Fibroblast of mammary gland (primary cell): ENCODE measurements around the gene CD59.

Experiments
- DNase-seq: peaks from one replicate; pipeline ENCODE4 v3.0.0-alpha.2; 2010; ENCODE audit warnings: low read depth
- H3K4me3 ChIP-seq: 2 replicates; pipeline ENCODE4 v1.5.1; 2011; ENCODE audit warnings: low read depth, mild to moderate bottlenecking, low read length, moderate library complexity; ENCODE audit not compliant: control insufficient read depth
- CTCF ChIP-seq: conservative IDR thresholded peaks from 2 replicates; pipeline ENCODE4 v1.5.1; 2011; ENCODE audit warnings: low read depth, low read length, inconsistent platforms; ENCODE audit not compliant: control insufficient read depth, insufficient read depth

CD59 gene

DNA sequence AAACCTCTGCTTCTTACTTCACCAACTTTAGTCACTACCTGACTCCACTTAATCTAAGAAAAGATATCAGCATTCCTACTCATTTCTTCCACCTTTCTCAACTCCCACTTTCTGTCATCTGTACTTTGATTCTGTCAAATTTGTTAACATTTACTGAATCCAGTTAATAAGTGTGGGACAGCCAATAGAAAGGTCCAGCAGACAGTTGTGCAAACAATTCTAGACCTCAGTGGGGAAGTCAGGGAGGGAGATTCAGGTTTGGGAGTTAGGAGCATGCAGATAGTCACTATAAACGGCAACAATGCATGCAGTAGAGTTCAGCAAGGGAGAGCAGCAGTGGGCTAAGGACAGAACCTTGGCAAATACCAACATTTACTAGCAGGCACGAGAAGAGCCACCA lies 34.0 kb upstream of the CD59 start:
- no peak for DNase-seq
- no peak for TF ChIP-seq CTCF
- H3K4me3 ChIP-seq = no peak overlapping the region

DNA sequence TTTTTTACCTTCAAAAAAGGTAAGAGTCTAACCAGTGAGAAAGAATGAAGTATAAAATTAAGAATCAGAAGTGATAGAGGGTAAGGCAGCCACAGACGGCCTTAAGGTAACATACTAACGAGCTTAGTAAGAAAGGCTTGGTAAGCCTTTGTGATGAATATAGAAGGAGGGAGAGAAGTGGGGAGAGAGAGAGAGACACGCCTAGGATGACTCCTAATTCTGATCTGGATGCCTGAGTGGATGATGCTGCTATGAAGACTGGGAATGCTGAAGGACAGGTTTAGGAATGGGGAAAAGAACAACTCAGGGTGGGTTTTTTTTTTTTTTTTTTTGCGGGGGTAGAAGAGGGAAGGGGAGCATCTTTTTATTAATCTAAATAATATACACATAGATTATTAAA lies 33.3 kb upstream of the CD59 start:
- DNase-seq = no peak

DNA sequence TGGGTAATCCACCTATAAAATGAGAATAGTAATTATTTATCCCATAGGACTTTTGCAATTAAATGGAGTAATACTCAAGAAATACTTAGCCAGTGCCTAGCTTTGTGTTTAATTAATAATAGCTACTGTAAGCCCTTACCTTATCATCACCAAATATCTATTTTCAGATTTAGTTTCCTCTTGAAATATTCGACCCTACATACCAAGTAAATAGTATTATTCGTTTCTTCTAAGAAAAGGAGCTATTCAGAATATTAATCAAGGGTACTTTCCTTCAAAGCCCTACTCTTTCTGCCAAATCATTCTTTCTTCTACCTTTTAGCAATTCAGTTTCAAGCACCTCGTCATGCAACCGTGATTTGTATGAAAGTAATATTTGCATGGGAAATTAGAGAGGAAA lies 31.4 kb upstream of the CD59 start:
- DNase-seq = no peak
- no peak for TF ChIP-seq CTCF
- no peak overlapping the region for H3K4me3 ChIP-seq

More for the DNA sequence above, 33.3 kb upstream of the CD59 start:
- no peak overlapping the region for H3K4me3 ChIP-seq
- TF ChIP-seq CTCF = no peak

GRCh38 chr11:33766085-33766484 lies 29.9 kb upstream of the CD59 start:
- H3K4me3 ChIP-seq = no peak overlapping the region
- TF ChIP-seq CTCF = no peak
- DNase-seq = no peak

GRCh38 chr11:33761471-33761870 lies 25.2 kb upstream of the CD59 start:
- no peak overlapping the region for H3K4me3 ChIP-seq
- no peak for TF ChIP-seq CTCF
- DNase-seq = no peak

- no peak for TF ChIP-seq CTCF
- peak; percentile 75 for DNase-seq
- H3K4me3 ChIP-seq = no peak overlapping the region
These were observed 17.2 kb upstream of the CD59 start for GRCh38 chr11:33753304-33753967.

- H3K4me3 ChIP-seq = no peak overlapping the region
- no peak for TF ChIP-seq CTCF
- no peak for DNase-seq
These were observed 15.7 kb upstream of the CD59 start for GRCh38 chr11:33751878-33752277.
